Measurements from ENCODE around the gene DZIP1. TPM values are rescaled to one million over a fixed set of nuclear protein-coding genes. Genes with fewer than 3 reads are reported as not detected.

DZIP1 gene
- total and polyA plus RNA-seq, 10 of the 15 experiments (the other 5 are each of a cell fraction or from before 2014, with no cell fraction given) = 0.01 to 1.9 (median 0.55) TPM

DNA sequence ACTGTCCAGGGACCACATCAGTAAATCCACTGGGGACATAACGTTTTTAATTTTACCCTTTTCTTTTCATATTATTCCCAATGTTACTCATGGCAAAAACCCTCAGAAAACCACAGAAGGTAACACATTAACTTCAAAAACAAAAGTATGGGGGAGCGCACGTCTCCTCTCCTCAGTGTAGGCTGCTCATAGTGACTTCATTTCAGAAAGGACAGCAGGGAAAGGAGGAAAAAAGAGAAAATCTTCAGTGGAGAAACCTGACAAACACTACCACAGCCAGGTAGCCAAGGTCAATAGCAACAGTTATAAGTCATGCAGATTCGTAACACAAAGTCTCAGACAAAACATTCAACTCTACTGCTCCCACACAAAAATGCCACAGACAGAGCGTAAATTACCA lies 21.4 kb downstream of the DZIP1 start:
- FAIRE-seq = no peak

More for the DNA sequence above, 21.4 kb downstream of the DZIP1 start:
- in situ Hi-C loops (cut with MboI) (loop anchor here (5.0 to 25.0 kb wide), 2 partner anchors 214 to 359 kb away; no protein-coding TSS in a partner anchor), intact Hi-C loops (cut with micrococcal nuclease; ENCODE audit: unreplicated experiment) (no loop called here)
- H3K4me2 ChIP-seq (ENCODE audit: control insufficient read depth, insufficient read depth) = no peak overlapping the region
- H3K4me1 ChIP-seq (ENCODE audit: control insufficient read depth, insufficient read depth, low read length) = no peaks in the 10 kb centered on the region
- no peaks in the 10 kb centered on the region for H3K79me2 ChIP-seq (ENCODE audit: control insufficient read depth, insufficient read depth, low read length)
- no peaks in the 10 kb centered on the region for H3K9me3 ChIP-seq (replicated peaks; ENCODE audit: control insufficient read depth, insufficient read depth, low read length)
- BruUV-seq (replicated peaks) = no TSS peak
- TF ChIP-seq TBL1XR1 (IDR thresholded peaks at IDR 0.05; ENCODE audit: low read depth, low read length) (no peak), MXI1 (IDR thresholded peaks at IDR 0.05; ENCODE audit: low read depth, low read length) (no peak), BHLHE40 (IDR thresholded peaks at IDR 0.05; ENCODE audit: borderline replicate concordance in 1 of 2, low read depth in 2 of 2, low read length in 1 of 2) (no peak), ZZZ3 (IDR thresholded peaks at IDR 0.05; ENCODE audit: control insufficient read depth, insufficient read length, low read depth) (no peak), TAF1 (IDR thresholded peaks at IDR 0.05; ENCODE audit: borderline replicate concordance, low read depth, low read length) (no peak), HDAC2 (IDR thresholded peaks at IDR 0.05) (no peak), POLR2A (IDR thresholded peaks at IDR 0.05; ENCODE audit: low read depth, low read length) (no peak), ZNF24 (IDR thresholded peaks at IDR 0.05) (no peak), STAT1 (conservative IDR thresholded peaks at IDR 0.05) (no peak), TCF3 (IDR thresholded peaks at IDR 0.05; ENCODE audit: borderline replicate concordance, insufficient read depth, low read depth, low read length) (no peak), NFXL1 (IDR thresholded peaks at IDR 0.05; ENCODE audit: borderline replicate concordance) (no peak), BMI1 (IDR thresholded peaks at IDR 0.05; ENCODE audit: borderline replicate concordance) (no peak), ZNF622 (IDR thresholded peaks at IDR 0.05) (no peak), BRCA1 (IDR thresholded peaks at IDR 0.05; ENCODE audit: low read depth, low read length) (no peak), MEF2B (IDR thresholded peaks at IDR 0.05; ENCODE audit: partially characterized antibody, poor library complexity, severe bottlenecking) (no peak), CREB1 (IDR thresholded peaks at IDR 0.05; ENCODE audit: low read depth) (no peak), STAT3 (IDR thresholded peaks at IDR 0.05; ENCODE audit: low read depth, low read length) (no peak)
- TF ChIP-seq, protein P1, sequence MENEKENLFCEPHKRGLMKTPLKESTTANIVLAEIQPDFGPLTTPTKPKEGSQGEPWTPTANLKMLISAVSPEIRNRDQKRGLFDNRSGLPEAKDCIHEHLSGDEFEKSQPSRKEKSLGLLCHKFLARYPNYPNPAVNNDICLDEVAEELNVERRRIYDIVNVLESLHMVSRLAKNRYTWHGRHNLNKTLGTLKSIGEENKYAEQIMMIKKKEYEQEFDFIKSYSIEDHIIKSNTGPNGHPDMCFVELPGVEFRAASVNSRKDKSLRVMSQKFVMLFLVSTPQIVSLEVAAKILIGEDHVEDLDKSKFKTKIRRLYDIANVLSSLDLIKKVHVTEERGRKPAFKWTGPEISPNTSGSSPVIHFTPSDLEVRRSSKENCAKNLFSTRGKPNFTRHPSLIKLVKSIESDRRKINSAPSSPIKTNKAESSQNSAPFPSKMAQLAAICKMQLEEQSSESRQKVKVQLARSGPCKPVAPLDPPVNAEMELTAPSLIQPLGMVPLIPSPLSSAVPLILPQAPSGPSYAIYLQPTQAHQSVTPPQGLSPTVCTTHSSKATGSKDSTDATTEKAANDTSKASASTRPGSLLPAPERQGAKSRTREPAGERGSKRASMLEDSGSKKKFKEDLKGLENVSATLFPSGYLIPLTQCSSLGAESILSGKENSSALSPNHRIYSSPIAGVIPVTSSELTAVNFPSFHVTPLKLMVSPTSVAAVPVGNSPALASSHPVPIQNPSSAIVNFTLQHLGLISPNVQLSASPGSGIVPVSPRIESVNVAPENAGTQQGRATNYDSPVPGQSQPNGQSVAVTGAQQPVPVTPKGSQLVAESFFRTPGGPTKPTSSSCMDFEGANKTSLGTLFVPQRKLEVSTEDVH (IDR thresholded peaks at IDR 0.05; ENCODE audit: low read depth, partially characterized antibody) = no peak
- TF ChIP-seq, protein P2, sequence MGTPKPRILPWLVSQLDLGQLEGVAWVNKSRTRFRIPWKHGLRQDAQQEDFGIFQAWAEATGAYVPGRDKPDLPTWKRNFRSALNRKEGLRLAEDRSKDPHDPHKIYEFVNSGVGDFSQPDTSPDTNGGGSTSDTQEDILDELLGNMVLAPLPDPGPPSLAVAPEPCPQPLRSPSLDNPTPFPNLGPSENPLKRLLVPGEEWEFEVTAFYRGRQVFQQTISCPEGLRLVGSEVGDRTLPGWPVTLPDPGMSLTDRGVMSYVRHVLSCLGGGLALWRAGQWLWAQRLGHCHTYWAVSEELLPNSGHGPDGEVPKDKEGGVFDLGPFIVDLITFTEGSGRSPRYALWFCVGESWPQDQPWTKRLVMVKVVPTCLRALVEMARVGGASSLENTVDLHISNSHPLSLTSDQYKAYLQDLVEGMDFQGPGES (IDR thresholded peaks at IDR 0.05) = no peak
- no peaks in the 10 kb centered on the region for H4K20me1 ChIP-seq (ENCODE audit: control insufficient read depth, insufficient read depth)
- no peaks in the 10 kb centered on the region for H3K27me3 ChIP-seq (replicated peaks in 1 of 2; ENCODE audit: control insufficient read depth in 2 of 2, insufficient read depth in 2 of 2, low read length in 1 of 2)
- ChIA-PET CTCF (interaction anchor here (1.0 to 7.7 kb wide), 14 partner anchors 8 to 357 kb away, joined by 3 to 192 read pairs (median 6); no protein-coding TSS in a partner anchor), RAD21 (ENCODE audit: unreplicated experiment) (interaction anchor here (1.3 to 5.8 kb wide), 4 partner anchors 14 to 211 kb away, joined by 4 to 101 read pairs (median 8); no protein-coding TSS in a partner anchor), SMC1A (ENCODE audit: uncharacterized antibody, unreplicated experiment) (interaction anchor here (0.9 to 7.6 kb wide), 5 partner anchors 9 to 363 kb away, joined by 3 to 139 read pairs (median 4); no protein-coding TSS in a partner anchor), POLR2A (no interaction called here)
- H2AFZ ChIP-seq (ENCODE audit: control insufficient read depth, low read depth, low read length) = no peak overlapping the region
- H3K36me3 ChIP-seq (ENCODE audit: control insufficient read depth in 2 of 2, insufficient read depth in 2 of 2, low read length in 1 of 2) = no peaks in the 10 kb centered on the region
- ATAC-seq (no peak), DNase-seq (ENCODE audit: low read depth, low spot score) (no peak)
- no peak overlapping the region for H3K4me3 ChIP-seq
- H3K27ac ChIP-seq (ENCODE audit: control insufficient read depth, insufficient read depth) = no peak overlapping the region
- WGBS (ENCODE audit: insufficient coverage, insufficient replicate concordance, low lambda C conversion rate, missing lambda C conversion rate) = 9% methylated on average over 5 of the region's 5 CpGs
- no peak overlapping the region for H3K9ac ChIP-seq (ENCODE audit: control insufficient read depth, insufficient read depth, low read length)
